NCI-H146 (cell line): ENCODE data around the gene IGSF9B.

Source experiments
- DNase-seq: peaks from one replicate; lab custom pipeline; 2025; lab: John Stamatoyannopoulos, UW

Gene IGSF9B

GRCh38 chr11:133921026-133921425, 35.7 kb downstream of the IGSF9B start:
- no peak for DNase-seq

DNA sequence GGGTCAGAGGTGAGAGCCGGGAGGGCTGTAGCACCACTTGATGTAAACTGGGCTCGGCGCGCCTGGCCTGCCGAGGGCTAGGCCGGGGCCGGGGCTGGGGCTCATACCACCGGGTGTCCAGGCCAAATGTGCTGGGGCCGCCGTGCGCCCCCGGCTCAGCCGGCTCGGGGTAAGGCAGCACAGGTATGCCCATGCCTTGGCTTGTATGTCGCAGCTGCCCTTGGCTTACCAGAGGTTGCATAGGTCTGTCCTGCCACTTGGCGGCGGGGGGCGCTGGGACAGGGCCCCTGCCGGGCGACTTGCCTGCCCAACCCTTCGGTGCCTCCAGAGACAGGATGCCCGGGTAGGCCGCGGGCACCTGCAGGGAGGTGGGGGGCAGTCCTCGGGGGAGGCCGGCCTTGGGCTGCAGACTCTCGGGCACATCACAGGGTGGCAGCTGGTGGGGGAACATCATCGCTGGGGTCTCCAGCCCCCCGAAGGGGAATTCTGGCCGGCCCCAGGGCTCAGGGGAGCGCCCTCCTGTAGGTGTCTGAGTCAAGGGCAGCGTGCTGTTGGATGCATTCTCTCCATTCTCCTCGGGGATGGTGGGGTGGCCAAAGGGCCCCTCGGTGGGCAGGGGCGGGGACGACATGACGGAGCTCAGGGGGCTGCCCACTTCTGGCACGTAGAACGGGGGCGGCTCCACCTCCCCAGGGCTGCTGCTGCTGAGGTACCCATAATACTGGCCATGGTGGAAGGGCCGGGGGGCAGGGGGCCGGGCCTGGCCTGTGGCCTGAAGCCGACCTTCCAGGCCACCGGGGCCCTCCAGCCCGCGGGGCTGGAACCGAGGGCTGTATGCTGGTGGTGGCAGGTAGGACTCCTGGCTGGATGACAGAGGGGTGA, 36.4 kb downstream of the IGSF9B start:
- no peak for DNase-seq

DNA sequence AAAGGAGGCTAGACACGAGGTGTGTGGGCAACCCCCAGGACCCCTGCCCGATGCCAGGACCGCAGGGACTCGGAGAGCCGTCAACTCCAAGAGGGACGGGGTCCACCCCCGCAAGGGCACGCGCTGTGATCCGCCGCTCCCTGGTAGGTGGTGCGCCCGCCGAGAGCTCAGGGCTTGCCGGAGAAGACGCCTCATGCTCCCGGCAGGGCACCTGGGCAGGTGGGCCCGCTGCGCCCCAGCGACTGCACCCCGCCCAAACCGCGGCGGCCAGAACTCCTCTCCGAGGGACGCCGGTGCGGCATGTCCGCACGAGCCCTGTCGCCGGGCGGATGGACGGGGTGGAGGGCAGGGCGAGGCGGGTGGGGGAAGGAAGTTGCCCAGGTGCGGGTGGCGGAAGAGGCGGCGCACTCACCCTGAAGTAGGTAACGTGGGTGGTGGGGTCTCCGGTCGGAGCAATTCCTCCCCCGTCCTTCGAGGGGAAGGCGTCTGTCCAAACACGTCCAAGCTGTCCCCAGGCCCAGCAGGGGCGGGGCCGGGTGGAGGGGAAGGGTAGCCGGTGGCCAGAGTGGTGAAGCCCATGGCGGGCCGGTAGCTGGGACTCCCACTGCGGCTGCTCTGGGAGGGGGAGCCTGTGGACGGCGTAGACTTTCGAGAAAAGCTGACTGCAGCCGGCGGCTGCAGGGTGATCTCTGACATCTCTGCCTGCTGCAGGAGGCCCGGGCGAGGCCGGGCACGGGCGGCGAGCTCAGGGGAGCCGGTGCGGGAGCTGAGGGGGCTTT, 37.2 kb downstream of the IGSF9B start:
- no peak for DNase-seq

DNA sequence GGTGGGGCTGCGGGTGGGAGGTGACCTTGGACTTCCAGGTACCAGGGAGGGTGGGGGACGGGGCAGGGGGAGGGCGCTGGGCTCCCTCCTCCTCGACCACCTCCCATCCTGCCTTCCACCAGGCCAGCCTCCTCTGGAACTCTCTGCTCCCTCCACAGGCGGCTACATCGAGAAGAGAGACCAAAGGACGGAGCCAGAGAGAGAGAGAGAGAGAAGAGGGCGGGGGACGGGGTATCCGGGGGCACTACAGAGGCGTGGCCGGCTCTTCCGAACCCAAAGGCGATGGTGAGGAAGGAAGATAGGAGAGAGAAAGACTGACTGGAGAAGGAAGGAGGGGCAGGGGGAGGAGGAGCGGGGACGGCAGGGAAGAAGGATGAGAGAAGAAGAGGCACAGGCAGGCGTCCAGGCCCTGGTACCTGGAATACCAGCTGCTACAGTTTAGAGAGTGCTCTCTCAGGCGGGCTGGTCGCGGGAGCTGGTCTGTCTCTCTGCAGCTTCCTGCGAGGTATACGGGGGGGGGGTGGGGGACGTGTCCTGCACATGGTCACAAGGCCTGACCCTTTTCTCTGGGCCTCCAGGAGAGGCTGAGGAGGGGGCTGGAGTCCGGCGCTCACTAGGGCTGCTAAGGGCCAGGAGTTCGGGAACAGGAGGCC, 38.0 kb downstream of the IGSF9B start:
- no peak for DNase-seq

DNA sequence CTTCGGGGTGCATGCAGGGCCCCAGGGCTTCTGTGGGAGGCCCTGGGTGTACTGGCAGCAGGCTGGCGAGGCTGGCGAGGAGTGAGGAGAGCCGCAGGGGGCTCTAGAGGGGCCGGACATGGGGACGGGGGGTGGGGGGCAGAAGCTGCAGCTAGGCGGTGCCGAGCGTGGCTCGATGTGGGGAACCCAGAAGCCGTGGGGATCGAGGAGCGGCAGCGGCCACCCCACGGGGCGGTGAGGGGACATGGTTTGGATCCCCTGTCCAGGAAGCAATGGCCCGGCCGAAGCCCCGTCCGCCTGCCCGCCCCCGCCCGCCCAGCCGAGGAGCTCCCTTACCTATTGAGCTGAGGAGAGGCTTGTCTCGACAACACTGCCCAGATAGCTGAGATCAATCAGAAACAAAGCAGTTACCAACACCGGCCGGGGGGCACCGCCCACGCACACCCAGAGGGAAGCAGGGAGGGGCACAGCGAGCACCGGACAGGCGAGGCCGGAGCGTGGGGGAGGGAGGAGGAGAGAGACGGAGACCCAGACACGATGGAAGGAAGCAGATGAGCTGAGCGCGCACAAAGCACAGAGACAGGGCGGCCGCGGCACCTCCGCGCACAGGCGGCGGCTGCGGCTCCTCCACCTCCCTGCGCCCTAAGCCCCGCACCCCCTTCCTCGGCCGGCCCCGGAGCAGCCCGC, 38.7 kb downstream of the IGSF9B start:
- DNase-seq: no peak

DNA sequence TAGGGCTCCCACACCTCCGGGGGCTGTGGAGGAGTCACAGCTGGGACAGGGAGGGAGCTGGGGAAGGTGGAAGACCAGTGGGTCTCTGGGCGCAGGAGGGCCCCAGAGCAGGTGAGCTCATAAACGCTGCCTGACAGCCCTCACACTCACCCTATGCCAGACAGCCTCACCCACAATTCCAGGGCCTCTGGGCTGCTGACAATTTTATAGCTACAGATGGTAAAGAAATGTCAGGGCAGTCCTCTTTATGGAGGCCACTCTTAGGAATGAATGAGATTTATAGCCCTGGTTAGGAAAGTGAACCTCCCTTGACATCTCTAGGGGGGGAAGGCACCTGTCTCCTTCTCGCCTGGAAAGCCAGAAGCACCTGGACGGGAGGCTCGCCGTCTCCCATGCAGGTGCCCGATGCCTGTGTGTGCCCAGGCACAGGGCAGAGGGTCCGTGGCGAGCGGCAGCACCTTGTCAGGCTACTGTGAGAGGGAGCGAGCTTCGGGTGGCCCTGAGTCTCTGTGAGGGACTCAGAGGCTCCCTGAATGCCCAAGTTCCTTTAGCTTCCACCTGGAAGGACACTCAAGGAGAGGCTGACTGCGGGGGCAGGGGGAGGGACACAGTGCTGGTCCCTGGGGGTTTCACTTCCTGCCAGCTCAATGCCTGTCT, 39.9 kb downstream of the IGSF9B start:
- DNase-seq: no peak

- no peak for DNase-seq
These were observed 43.0 kb downstream of the IGSF9B start for GRCh38 chr11:133913761-133914160.

GRCh38 chr11:133911171-133911570, 45.6 kb downstream of the IGSF9B start:
- DNase-seq: no peak

DNA sequence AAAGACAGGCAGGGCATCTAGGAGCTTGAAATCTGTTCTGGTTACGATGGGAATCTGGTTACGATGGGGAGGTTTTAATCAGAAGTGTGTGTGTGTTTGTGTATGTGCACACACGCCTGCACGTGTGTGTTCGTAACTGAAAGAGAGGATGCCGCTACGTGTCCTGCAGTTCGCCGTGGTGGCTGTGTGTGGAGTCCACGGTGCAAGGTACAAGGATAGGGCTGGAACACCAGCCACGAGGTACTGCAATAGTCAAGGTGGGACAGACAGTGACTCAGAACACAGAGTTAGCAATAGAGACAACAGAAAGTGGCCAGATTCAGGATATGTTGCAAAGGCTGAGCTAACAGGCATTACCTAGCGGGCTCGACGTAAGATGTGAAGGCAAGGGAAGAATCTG, 46.7 kb downstream of the IGSF9B start:
- no peak for DNase-seq

DNA sequence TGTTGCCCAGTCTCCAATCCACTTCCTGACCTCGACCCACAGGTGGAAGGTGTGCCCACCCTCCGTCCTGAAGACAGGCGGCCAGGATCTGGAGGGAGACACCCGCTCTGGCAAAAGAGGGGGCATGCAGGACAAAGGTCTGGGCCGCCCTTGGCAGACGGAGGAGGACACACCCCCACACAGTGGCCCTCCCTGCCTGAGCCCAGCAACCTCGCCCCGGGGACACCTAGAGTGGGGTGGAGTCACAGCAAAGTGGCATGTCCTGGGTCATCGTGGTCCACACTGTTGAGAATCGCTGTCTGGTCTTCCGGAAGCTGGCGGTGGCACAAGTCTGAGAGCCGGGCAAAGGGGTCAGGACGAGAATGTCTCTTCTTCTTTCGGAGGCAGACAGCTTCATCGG, 47.9 kb downstream of the IGSF9B start:
- DNase-seq: no peak

GRCh38 chr11:133907841-133908241, 48.9 kb downstream of the IGSF9B start:
- DNase-seq: no peak

DNA sequence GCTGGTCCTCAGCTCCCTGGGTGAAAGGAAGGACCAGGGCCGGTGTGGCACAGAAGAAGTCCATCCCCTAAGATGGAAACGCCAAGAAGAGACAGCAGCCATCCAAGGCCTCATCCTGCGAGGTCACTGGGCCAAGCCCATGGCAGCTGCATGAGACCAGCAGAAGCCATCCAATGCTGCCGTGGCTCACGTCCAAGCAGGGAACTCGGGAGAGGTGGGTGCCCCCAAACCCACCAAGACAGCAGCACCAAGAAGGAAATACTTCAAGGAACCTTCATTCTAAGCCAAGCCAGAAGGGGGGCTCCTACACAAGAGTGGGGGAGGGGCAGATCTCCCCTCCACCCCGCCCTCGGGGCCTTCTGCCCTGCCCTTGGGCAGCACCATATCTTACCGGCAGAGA, 49.6 kb downstream of the IGSF9B start:
- no peak for DNase-seq

GRCh38 chr11:133906746-133907145, 50.0 kb downstream of the IGSF9B start:
- no peak for DNase-seq

- no peak for DNase-seq
These were observed 50.5 kb downstream of the IGSF9B start for GRCh38 chr11:133906241-133906640.

DNA sequence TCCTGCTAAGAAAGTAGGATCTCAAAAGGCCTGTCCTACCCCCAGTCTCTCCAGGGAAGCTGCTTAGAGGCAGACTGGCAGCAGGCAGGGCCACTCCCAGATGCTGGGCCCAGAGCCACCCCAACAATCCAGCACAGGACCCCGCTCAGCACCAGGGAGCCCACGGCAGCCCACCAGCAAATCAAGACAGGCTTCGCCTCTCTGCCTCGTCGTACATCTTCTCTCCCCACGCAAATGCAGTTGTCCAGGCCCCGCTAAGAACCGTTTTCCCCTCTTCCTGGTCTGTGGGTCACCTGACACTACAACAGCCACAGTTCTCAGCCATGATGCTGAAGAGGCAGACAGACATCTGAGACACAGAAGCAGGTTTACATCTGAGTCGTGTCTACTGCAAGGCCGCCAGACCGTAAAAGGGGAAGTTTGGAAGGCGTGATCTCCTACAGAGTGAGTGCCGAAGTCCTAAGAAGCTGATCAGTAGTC, 51.1 kb downstream of the IGSF9B start:
- DNase-seq: no peak

GRCh38 chr11:133904818-133905515, 51.8 kb downstream of the IGSF9B start:
- DNase-seq: no peak

DNA sequence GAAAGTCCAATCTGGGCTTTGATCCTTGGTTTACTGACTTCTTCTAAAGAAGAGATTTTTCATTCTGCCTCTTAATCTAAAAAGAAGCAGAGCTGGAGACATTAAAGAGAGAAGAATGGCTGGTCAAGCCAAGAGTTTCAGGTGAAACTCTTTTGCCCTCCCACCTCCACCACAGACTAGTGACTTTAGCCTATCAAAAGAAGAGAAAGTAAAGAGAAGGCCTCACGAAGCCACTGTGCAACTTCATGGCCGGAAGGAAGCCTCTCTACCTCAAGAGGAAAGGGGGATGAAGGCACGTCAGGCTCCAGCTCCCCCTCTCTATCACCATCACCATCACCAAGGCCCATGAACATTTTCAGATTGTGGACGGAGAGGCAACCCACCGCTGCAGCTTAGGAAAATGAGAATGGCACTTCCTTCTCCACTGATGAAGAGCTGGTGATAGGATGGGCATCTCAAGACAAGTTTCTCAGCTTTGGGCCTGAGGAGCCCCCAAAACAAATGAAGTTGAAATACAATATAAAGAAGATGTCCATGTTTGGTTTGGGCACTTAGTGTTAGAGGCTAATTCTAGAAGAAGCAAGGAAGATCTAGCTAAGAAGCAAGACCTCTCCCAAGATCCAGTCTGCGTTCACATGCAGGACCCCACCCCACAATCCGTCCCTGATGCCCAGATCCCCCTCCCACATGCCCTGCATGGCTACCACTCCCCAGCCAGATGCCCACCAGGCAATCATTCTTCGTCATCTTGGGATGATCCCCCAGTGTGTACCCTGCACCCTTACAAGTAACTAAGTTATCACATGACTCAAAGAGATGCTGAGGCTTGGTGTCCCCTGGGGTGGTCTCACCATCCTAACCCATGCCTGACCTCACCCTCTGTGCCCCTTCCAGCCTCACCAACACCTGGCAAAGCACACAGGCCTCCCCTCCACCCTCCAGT, 52.6 kb downstream of the IGSF9B start:
- DNase-seq: no peak

DNA sequence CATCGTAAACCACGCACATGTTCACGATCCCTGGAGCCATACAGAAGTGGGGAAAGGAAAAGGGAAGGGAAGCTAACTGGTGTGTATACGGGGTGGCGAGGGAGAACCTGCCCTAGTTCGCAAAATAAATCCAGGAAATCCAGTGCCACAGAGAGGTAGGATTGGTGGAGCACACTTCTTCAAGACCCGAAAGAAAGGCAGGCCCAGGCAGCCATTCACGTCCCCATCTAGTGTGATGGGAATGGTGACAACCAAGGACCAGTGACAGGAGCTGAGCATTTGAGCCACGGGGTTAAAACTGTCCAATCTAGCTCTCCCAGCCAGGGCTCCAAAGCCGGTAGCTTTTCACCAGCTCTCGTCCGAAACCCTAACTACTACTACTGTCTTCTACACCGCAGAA, 53.7 kb downstream of the IGSF9B start:
- no peak for DNase-seq

GRCh38 chr11:133902506-133902905, 54.3 kb downstream of the IGSF9B start:
- DNase-seq: no peak

- DNase-seq: no peak
These were observed 54.8 kb downstream of the IGSF9B start for GRCh38 chr11:133901999-133902398.
